Heart right ventricle (tissue), 16 donors: Measurements from ENCODE around the gene GALNS. TPM values are rescaled to one million over a fixed set of nuclear protein-coding genes. Genes with fewer than 3 reads are reported as not detected.
"Not testable (repeated sequence)": the region's sequence is repeated elsewhere in the genome, so short reads cannot be mapped to it uniquely, and the experiment has no call there.

Source experiments
- ATAC-seq, 8 donors: fragments of 200-7000 bp; cut with Tn5 transposase; one replicate each; pipeline ENCODE4 v1.9.1; 2020; ENCODE audit warnings: mild to moderate bottlenecking in 8 of 8, moderate library complexity in 8 of 8, moderate number of reproducible peaks in 1 of 8
- DNase-seq, 2 donors: peaks; one replicate each; pipeline ENCODE4 v3.0.0-alpha.2; 2020
- H3K27ac ChIP-seq, 10 donors: fragments of 200-600 bp; sonication (generic) in 2 of 10; one replicate each; pipeline versions ENCODE4 v1.5.0 to v1.8.0; 2020 to 2022; ENCODE audit warnings: mild to moderate bottlenecking in 3 of 10
- H3K27me3 ChIP-seq, 7 donors: fragments of 200-600 bp; one replicate each; pipeline ENCODE4 v1.8.0; 2021 to 2022; ENCODE audit warnings: mild to moderate bottlenecking in 2 of 7
- H3K36me3 ChIP-seq, 9 donors: fragments of 200-600 bp; sonication (generic) in 1 of 9; one replicate each; pipeline versions ENCODE4 v1.5.0 to v1.8.0; 2020 to 2022; ENCODE audit warnings: mild to moderate bottlenecking in 2 of 9
- H3K4me1 ChIP-seq, 9 donors: fragments of 200-600 bp; sonication (generic) in 1 of 9; one replicate each; pipeline versions ENCODE4 v1.5.0 to v1.8.0; 2020 to 2022; ENCODE audit warnings: mild to moderate bottlenecking in 4 of 9
- H3K4me3 ChIP-seq, 10 donors: fragments of 200-600 bp; sonication (generic) in 2 of 10; one replicate each; pipeline versions ENCODE4 v1.5.0 to v1.8.0; 2020 to 2022; ENCODE audit warnings: mild to moderate bottlenecking in 7 of 10, moderate library complexity in 2 of 10
- H3K9me3 ChIP-seq, 11 donors: fragments of 200-600 bp in 10 of 11; sonication (generic) in 2 of 11; one replicate each; pipeline versions ENCODE4 v1.5.0 to v1.8.0; 2013 to 2022; ENCODE audit warnings: mild to moderate bottlenecking in 2 of 11, control low read depth in 1 of 11, moderate library complexity in 1 of 11
- CTCF ChIP-seq, 9 donors: fragments of 200-600 bp; sonication (generic) in 2 of 9; IDR thresholded peaks; one replicate each; pipeline versions ENCODE4 v1.5.0 to v1.8.0; 2021 to 2022; ENCODE audit warnings: antibody characterized with exemption in 9 of 9, mild to moderate bottlenecking in 5 of 9, moderate library complexity in 1 of 9
- WGBS, 2 donors: extraction: QIAGEN DNeasy Blood & Tissue Kit; methylation state at CpG; one replicate each; pipeline ENCODE4 v1.1.7; 2013; ENCODE audit warnings: inconsistent platforms in 1 of 2; 5-methylcytosine and 5-hydroxymethylcytosine counted together
- intact Hi-C, 10 donors: fragments of 100-400 bp; cut with DNase I; formaldehyde crosslinking; loops; one replicate each; pipeline versions ENCODE4 v1.11.1 to v1.14.2; 2022
- polyA plus RNA-seq, 2 donors: library from polyadenylated mRNA; stranded (reverse); fragments of 200-250 nt; gene quantifications; one replicate each; pipeline ENCODE4 v1.2.3, GENCODE V29; 2013
- total RNA-seq, 10 donors: library from RNA; stranded (reverse); fragmentation: NEBNext Ultra II Directional in 3 of 10; extraction: Animal tissue kit (Norgen Biotek cat#: 25700) in 3 of 10; gene quantifications; one replicate each; pipeline versions ENCODE4 v1.2.1 to v1.2.4, GENCODE V29; 2021 to 2023
- donor health status: Arrhythmogenic right ventricular cardiomyopathy.
- donor health status: ischemic (EF 13 %, LVEDD 7.1; RV severe dilation, severe dysfunction).
- donor health status: healthy with polysubstance abuse.
- donor health status: DM: no; HTN: yes; CAD: no.
- donor health status: DM: no; HTN: no; CAD: no.
- donor health status: ischemic (EF 25% LVEDD 6.9; RV normal size, moderate dysfunction).
- donor health status: ischemic (EF 25% LVEDD 5.7; RV mildly dilated, moderate dysfunction).
- donor health status: healthy.
- donor health status: DM: yes; HTN: yes; CAD: no.
- donor health status: Ischemic cardiomyopathy.
- donor health status: ischemic (EF 35%, LVEDD 5.7; RV mildly dilated, moderate dysfunction).
- donor health status: nonischemic (EF 11% LVEDD 7.7; RV severe dilation, severe dysfunction).
- donor health status: DM: yes; HTN: yes; CAD: no.
- donor health status: PGD.
- donor health status: ischemic (EF 29% LVEDD 5.4; RV normal size, mild dysfunction).
- donor health status: nonischemic (EF 23%, LVEDD 6.1; RV moderate dilation, normal function).

The GALNS gene
- total and polyA plus RNA-seq, 12 donors, result 11.5 to 18.7 (median 13.8) TPM

DNA sequence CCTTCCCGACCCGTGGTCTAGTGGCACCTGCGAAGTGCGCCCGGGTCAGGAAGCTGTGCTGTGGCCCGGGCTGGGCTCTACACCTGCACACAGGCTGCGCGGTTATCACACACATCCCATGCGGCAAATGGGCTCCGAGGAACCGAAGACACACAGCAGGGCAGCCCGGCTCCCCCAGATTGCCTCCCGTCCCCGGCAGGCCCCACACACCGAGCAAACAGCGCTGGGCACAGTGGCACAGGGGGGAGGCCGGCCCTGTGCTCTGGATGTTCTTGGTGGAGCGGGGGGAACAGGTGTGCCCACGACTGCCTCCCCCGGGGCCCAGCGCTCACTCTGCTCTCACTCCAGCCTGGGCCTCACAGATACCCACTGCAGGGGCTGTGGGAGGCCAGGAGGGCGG lies 38.6 kb upstream of the GALNS start:
- Histone ChIP-seq H3K27ac (no peak overlapping the region), H3K9me3 (peaks cover 0 to 1% (median 0%) of the 10 kb centered on the region in 11 donors), H3K4me1 (no peaks in the 10 kb centered on the region), H3K27me3 (no peaks in the 10 kb centered on the region), H3K4me3 (no peak overlapping the region), H3K36me3 (peaks cover 0 to 75% (median 0%) of the 10 kb centered on the region in 9 donors)
- DNase-seq (no peak), ATAC-seq (no peak)
- WGBS, 2 donors, result 91 to 93% methylated on average over 22 of the region's 22 CpGs
- intact Hi-C loops, result no loop called here
- TF ChIP-seq CTCF (IDR thresholded peaks at IDR 0.05), result no peak

GRCh38 chr16:88894681-88895300 lies 38.0 kb upstream of the GALNS start:
- 89% methylated on average over 21 of the region's 21 CpGs for WGBS, 2 donors
- H3K9me3 ChIP-seq, result peaks cover 0 to 4% (median 0%) of the 10 kb centered on the region in 11 donors
- intact Hi-C loops, result loop anchor here in 1 of 10 donors (5.0 kb wide), 1 partner anchor 43 kb away; no protein-coding TSS in a partner anchor
- ATAC-seq (no peak), DNase-seq (no peak)
- H3K27me3 ChIP-seq, result no peaks in the 10 kb centered on the region
- no peak overlapping the region for H3K27ac ChIP-seq
- H3K36me3 ChIP-seq, result peaks cover 0 to 74% (median 0%) of the 10 kb centered on the region in 9 donors
- H3K4me1 ChIP-seq, result no peaks in the 10 kb centered on the region
- no peak overlapping the region for H3K4me3 ChIP-seq
- TF ChIP-seq CTCF (IDR thresholded peaks at IDR 0.05), result no peak

DNA sequence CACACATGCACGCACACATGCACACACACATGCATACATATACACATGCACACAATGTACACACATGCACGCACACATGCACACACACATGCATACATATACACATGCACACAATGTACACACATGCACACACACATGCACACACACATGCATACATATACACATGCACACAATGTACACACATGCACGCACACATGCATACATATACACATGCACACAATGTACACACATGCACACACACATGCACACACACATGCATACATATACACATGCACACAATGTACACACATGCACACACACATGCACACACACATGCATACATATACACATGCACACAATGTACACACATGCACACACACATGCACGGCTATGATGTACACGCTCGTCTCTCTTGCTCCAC lies 37.5 kb upstream of the GALNS start:
- not testable (repeated sequence) for H3K4me1 ChIP-seq, H3K27ac ChIP-seq, H3K4me3 ChIP-seq, ATAC-seq, H3K9me3 ChIP-seq, H3K27me3 ChIP-seq, DNase-seq
- 97 to 98% methylated on average over 4 of the region's 6 CpGs for WGBS, 2 donors
- H3K36me3 ChIP-seq, result peaks cover 0 to 72% (median 0%) of the 10 kb centered on the region in 9 donors
- intact Hi-C loops, result loop anchor here in 1 of 10 donors (5.0 kb wide), 1 partner anchor 43 kb away; no protein-coding TSS in a partner anchor

DNA sequence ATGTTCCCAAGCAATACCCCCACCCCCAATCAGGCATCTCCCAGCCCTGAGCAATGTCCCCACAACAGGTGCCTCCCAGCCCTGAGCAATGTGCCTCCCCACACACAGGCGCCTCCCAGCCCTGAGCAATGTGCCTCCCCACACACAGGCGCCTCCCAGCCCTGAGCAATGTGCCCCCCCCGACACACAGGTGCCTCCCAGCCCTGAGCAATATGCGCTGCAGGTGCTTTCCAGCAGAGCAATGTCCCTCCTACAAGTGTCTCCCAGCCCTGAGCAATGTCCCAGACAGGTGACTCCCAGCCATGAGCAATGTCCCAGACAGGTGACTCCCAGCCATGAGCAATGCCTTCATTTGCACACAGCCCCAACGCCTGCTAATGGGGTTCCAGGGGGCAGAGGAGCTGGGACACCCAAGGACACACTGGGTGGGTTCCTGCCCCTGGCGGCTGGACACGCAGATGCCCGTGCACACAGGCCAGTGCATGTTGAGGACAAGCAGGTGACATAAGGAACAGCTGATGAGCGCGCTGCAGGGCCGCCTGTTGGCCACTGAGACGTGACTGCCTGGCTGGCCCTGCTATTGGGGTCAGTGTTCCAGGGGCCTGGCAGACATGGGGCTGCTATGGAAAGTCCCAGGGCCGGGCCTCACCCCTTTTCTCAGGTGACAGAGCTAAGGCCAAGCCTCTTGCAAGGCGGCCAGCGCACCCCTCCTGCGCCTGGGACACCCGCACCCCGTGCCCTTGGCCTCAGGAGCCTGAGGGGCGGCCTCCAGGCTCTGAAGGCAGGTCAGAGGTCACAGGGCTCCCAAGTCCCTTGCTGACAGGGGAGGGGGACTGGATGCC lies 36.6 kb upstream of the GALNS start:
- H3K4me3 ChIP-seq, result no peak overlapping the region
- H3K4me1 ChIP-seq, result peaks cover 0 to 10% (median 5%) of the 10 kb centered on the region in 9 donors
- no peak for DNase-seq
- H3K27me3 ChIP-seq, result no peaks in the 10 kb centered on the region
- H3K9me3 ChIP-seq, result peaks cover 0 to 4% (median 0%) of the 10 kb centered on the region in 11 donors
- no peak for ATAC-seq
- peaks cover 0 to 67% (median 0%) of the 10 kb centered on the region in 9 donors for H3K36me3 ChIP-seq
- no peak for TF ChIP-seq CTCF (IDR thresholded peaks at IDR 0.05)
- H3K27ac ChIP-seq, result no peak overlapping the region
- 90 to 91% methylated on average over 19 of the region's 19 CpGs for WGBS, 2 donors
- intact Hi-C loops, result loop anchor here in 1 of 10 donors (5.0 kb wide), 1 partner anchor 44 kb away; no protein-coding TSS in a partner anchor
